SU-DHL-6 (cell line): ENCODE measurements around the gene NMB.

ENCODE experiments used
- H2AFZ ChIP-seq: fragments of 200-600 bp; sonication (generic); 2 replicates; pipeline ENCODE4 v1.6.1; 2014; ENCODE audit warnings: low read depth, mild to moderate bottlenecking, moderate library complexity, mixed read lengths, antibody characterized with exemption, low read length; ENCODE audit not compliant: severe bottlenecking
- H3F3A ChIP-seq: fragments of 200-600 bp; shearing (Covaris generic); 2 replicates; pipeline ENCODE4 v1.6.0; 2016; ENCODE audit warnings: antibody characterized with exemption, mild to moderate bottlenecking; ENCODE audit not compliant: insufficient read depth
- H3K27ac ChIP-seq: fragments of 200-600 bp; sonication (generic); 2 replicates; pipeline ENCODE4 v1.5.1; 2016; ENCODE audit warnings: low read depth, mild to moderate bottlenecking, low read length, moderate library complexity, mixed read lengths
- H3K27me3 ChIP-seq: fragments of 200-600 bp; sonication (generic), shearing (Covaris generic); 2 replicates; pipeline ENCODE4 v1.6.0; 2014; ENCODE audit warnings: mild to moderate bottlenecking, low read length
- H3K36me3 ChIP-seq: fragments of 200-600 bp; sonication (generic); 2 replicates; pipeline ENCODE4 v1.6.1; 2014; ENCODE audit warnings: mild to moderate bottlenecking, low read length, mixed read lengths
- H3K4me2 ChIP-seq: fragments of 300-600, 200-600 bp; shearing (Covaris generic), sonication (generic); 2 replicates; pipeline ENCODE4 v1.6.0; 2014; ENCODE audit warnings: low read length, low read depth, mild to moderate bottlenecking; ENCODE audit not compliant: poor library complexity, severe bottlenecking
- H3K4me3 ChIP-seq: fragments of 200-600 bp; sonication (generic); 2 replicates; pipeline ENCODE4 v1.5.1; 2014; ENCODE audit warnings: antibody characterized with exemption, low read length, mild to moderate bottlenecking, mixed read lengths; ENCODE audit not compliant: insufficient read depth, poor library complexity, severe bottlenecking
- H3K79me2 ChIP-seq: fragments of 200-600 bp; sonication (generic); 2 replicates; pipeline ENCODE4 v1.6.1; 2014; ENCODE audit warnings: mild to moderate bottlenecking, low read length, moderate library complexity; ENCODE audit not compliant: insufficient read depth
- H3K9ac ChIP-seq: fragments of 200-600 bp; sonication (generic); 2 replicates; pipeline ENCODE4 v1.7.0; 2014; ENCODE audit warnings: mild to moderate bottlenecking, low read length
- H3K9me2 ChIP-seq: fragments of 200-600 bp; sonication (generic); replicated peaks from 2 replicates; pipeline ENCODE4 v1.6.1; 2014; ENCODE audit warnings: low read length; ENCODE audit not compliant: insufficient read depth
- H3K9me3 ChIP-seq: fragments of 200-600 bp; sonication (generic); 2 replicates; pipeline ENCODE4 v1.6.1; 2014; ENCODE audit warnings: low read length, mixed read lengths; ENCODE audit not compliant: insufficient read depth
- H4K20me1 ChIP-seq: fragments of 200-600 bp; sonication (generic); 2 replicates; pipeline ENCODE4 v1.6.1; 2014; ENCODE audit warnings: low read depth, mild to moderate bottlenecking, antibody characterized with exemption, low read length, moderate library complexity, mixed read lengths
- EZH2phosphoT487 ChIP-seq: fragments of 200-600 bp; sonication (generic), shearing (Covaris generic); conservative IDR thresholded peaks from 2 replicates; pipeline ENCODE4 v1.6.1; 2018; ENCODE audit warnings: mild to moderate bottlenecking, antibody characterized with exemption, low read length, moderate library complexity, mixed read lengths
- TF ChIP-seq, protein P1 (sequence below): fragments of 200-600 bp; sonication (generic); IDR thresholded peaks from one replicate; pipeline ENCODE4 v1.5.1; 2017; ENCODE audit warnings: antibody characterized with exemption, mild to moderate bottlenecking, low read length, moderate library complexity; ENCODE audit not compliant: insufficient read depth, poor library complexity, severe bottlenecking

NMB gene

DNA sequence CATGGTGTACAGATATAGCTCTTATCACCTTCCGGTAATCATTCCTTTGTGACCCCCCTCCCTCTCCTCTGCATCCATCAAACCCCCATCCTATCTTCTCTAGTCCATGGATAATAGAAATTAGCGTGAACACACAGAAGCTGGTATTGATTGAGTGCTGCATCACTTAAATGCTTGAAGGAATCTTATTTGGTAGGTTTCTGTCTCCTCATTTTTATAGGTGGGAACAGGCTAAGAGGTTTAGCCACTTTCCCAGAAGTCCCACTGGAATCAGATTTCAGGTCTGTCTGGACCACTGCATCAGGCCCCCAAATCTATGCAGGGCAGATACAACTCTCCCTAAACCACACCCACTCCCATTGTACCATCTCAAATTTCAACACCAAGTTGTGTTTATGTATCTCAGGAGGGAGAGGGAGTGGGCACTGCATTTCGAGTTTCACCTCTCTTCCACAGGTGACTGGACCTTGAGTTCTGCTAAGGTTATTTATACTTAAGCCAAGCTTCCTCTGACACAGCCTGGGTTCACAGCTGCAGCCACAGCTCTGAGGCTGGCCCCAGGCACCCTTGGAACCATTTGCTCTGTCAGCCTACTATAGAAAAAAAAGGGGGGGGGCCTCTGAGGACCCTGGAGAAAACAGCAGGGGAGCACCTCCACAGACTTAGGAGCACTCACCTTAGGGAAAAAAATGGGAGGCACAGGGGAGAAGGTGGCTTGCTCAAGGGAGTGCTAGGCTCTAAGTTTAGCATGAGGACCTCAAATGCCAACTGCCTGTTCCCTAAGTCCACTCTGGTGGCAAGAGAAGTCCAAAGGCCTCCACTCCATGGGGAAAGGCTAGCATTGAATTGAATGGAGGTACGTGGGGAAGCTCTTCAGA, 2.1 kb upstream of the NMB start:
- H2AFZ ChIP-seq = no peak overlapping the region
- H3K4me3 ChIP-seq = no peak overlapping the region
- H4K20me1 ChIP-seq = no peaks in the 10 kb centered on the region
- H3K27ac ChIP-seq = no peak overlapping the region
- no peak for TF ChIP-seq EZH2phosphoT487
- TF ChIP-seq, protein P1, sequence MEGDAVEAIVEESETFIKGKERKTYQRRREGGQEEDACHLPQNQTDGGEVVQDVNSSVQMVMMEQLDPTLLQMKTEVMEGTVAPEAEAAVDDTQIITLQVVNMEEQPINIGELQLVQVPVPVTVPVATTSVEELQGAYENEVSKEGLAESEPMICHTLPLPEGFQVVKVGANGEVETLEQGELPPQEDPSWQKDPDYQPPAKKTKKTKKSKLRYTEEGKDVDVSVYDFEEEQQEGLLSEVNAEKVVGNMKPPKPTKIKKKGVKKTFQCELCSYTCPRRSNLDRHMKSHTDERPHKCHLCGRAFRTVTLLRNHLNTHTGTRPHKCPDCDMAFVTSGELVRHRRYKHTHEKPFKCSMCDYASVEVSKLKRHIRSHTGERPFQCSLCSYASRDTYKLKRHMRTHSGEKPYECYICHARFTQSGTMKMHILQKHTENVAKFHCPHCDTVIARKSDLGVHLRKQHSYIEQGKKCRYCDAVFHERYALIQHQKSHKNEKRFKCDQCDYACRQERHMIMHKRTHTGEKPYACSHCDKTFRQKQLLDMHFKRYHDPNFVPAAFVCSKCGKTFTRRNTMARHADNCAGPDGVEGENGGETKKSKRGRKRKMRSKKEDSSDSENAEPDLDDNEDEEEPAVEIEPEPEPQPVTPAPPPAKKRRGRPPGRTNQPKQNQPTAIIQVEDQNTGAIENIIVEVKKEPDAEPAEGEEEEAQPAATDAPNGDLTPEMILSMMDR = no peak
- no peak overlapping the region for H3K4me2 ChIP-seq
- no peaks in the 10 kb centered on the region for H3K27me3 ChIP-seq
- H3K36me3 ChIP-seq = no peaks in the 10 kb centered on the region
- H3F3A ChIP-seq = peaks cover 24% of the 10 kb centered on the region
- H3K9me3 ChIP-seq = no peaks in the 10 kb centered on the region
- no peaks in the 10 kb centered on the region for H3K9me2 ChIP-seq
- H3K9ac ChIP-seq = no peak overlapping the region
- no peaks in the 10 kb centered on the region for H3K79me2 ChIP-seq

DNA sequence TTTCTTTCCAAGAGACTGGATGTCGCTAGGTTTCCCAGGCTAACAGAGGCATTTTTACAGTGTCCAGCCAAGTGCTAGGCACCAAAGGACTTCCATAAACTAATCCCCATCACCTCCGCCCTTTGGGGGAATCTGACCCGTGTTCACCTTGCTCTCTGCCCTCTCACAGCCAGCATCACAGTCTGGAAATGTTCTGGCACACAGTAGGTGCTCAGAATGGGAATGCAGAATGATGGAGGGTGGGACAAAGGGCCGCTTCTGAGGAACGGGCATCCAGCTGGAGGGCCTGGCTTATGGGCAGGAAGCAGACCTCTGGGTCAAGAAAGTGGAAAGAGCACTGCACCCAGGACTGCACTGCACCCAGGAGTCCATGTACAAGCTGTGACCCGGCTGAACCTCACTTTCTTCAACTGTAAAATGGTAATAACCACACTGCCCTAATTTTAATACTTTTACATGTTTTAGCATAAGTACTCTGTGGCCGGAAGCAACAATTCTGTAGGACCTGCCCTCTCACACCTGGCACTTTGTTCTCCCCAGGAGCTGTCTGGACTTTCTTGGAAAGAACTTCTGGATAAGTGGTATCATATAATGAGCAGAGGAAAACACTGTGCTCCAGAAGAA, 901 bp upstream of the NMB start:
- Histone ChIP-seq H3K9me3 (no peaks in the 10 kb centered on the region), H3K4me2 (peak overlapping the region; percentile 63), H3K9me2 (no peaks in the 10 kb centered on the region), H3K27ac (peak overlapping the region; percentile 68), H3K4me3 (peak overlapping the region; percentile 46), H2AFZ (peak overlapping the region; percentile 52), H3F3A (peaks cover 28% of the 10 kb centered on the region), H3K9ac (peak overlapping the region; percentile 55), H3K27me3 (no peaks in the 10 kb centered on the region), H3K79me2 (no peaks in the 10 kb centered on the region), H3K36me3 (no peaks in the 10 kb centered on the region), H4K20me1 (no peaks in the 10 kb centered on the region)
- TF ChIP-seq EZH2phosphoT487 = no peak
- TF ChIP-seq, protein P1 = no peak

DNA sequence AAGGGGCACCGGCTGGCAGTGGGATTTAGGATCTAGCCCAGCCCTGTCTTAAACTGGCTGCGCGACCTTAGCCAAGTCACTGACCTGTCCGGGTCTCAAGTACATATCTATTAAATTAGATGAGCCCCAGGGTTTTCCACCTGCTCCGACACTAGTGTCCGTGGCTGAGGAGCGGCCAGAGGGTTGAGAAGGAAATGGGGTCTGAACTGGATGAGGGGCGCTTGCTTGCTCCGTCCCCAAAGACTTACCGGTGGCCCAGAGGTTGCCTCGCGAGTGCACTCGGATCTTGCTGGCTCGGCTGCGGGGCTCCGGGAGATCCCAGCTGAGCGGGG, 285 bp downstream of the NMB start:
- H3K36me3 ChIP-seq = no peaks in the 10 kb centered on the region
- H3K9me3 ChIP-seq = no peaks in the 10 kb centered on the region
- H3K4me3 ChIP-seq = peak overlapping the region; percentile 32
- no peaks in the 10 kb centered on the region for H4K20me1 ChIP-seq
- no peaks in the 10 kb centered on the region for H3K27me3 ChIP-seq
- no peak overlapping the region for H3K27ac ChIP-seq
- H3K4me2 ChIP-seq = peak overlapping the region; percentile 63
- TF ChIP-seq EZH2phosphoT487 = no peak
- TF ChIP-seq, protein P1 = no peak
- H3F3A ChIP-seq = peaks cover 28% of the 10 kb centered on the region
- H2AFZ ChIP-seq = peak overlapping the region; percentile 38
- H3K9me2 ChIP-seq = no peaks in the 10 kb centered on the region
- H3K79me2 ChIP-seq = peaks cover 9% of the 10 kb centered on the region
- H3K9ac ChIP-seq = peak overlapping the region; percentile 55
